SIG-M5 treated with dmso at 0.1 percent for 504 hours (cell line): ENCODE measurements around the gene COTL1.
"Not testable (repeated sequence)": the region's sequence is repeated elsewhere in the genome, so short reads cannot be mapped to it uniquely, and the experiment has no call there.

ENCODE experiments used
- DNase-seq: peaks from one replicate; lab custom pipeline; 2025; ENCODE audit not compliant: unreplicated experiment; lab: John Stamatoyannopoulos, UW

The COTL1 gene

GRCh38 chr16:84535408-84535807 is 82.5 kb downstream of the COTL1 start:
- no peak for DNase-seq

- no peak for DNase-seq
Measured at GRCh38 chr16:84534815-84535214, 83.1 kb downstream of the COTL1 start.

- DNase-seq = no peak
Measured at GRCh38 chr16:84532855-84533486, 84.9 kb downstream of the COTL1 start.

- DNase-seq = no peak
Measured at GRCh38 chr16:84532291-84532724, 85.6 kb downstream of the COTL1 start.

- DNase-seq = no peak
Measured at GRCh38 chr16:84531671-84532111, 86.2 kb downstream of the COTL1 start.

GRCh38 chr16:84530590-84530989 is 87.3 kb downstream of the COTL1 start:
- DNase-seq = no peak

- DNase-seq = no peak
Measured at GRCh38 chr16:84529607-84530006, 88.3 kb downstream of the COTL1 start.

- peak; percentile 40 for DNase-seq
Measured at GRCh38 chr16:84528322-84528721, 89.6 kb downstream of the COTL1 start.

GRCh38 chr16:84527532-84528269 is 90.2 kb downstream of the COTL1 start:
- peak; percentile 11 for DNase-seq

- no peak for DNase-seq
Measured at GRCh38 chr16:84526794-84527531, 90.9 kb downstream of the COTL1 start.

- DNase-seq = not testable (repeated sequence)
Measured at GRCh38 chr16:84524941-84525581, 92.8 kb downstream of the COTL1 start.

GRCh38 chr16:84524346-84524920 is 93.4 kb downstream of the COTL1 start:
- no peak for DNase-seq

GRCh38 chr16:84521497-84521770 is 96.4 kb downstream of the COTL1 start:
- no peak for DNase-seq

GRCh38 chr16:84520725-84521496 is 97.0 kb downstream of the COTL1 start:
- DNase-seq = no peak

- DNase-seq = no peak
Measured at GRCh38 chr16:84519855-84520254, 98.0 kb downstream of the COTL1 start.

GRCh38 chr16:84518804-84519341 is 99.0 kb downstream of the COTL1 start:
- no peak for DNase-seq

GRCh38 chr16:84518220-84518619 is 99.7 kb downstream of the COTL1 start:
- DNase-seq = not testable (repeated sequence)

GRCh38 chr16:84517366-84517765 is 100.5 kb downstream of the COTL1 start:
- no peak for DNase-seq
